Naive thymus-derived CD8-positive, alpha-beta T cell (primary cell): Measurements from ENCODE around the gene SCNM1. TPM values are rescaled to one million over a fixed set of nuclear protein-coding genes. Genes with fewer than 3 reads are reported as not detected.

Experiments
- polyA plus RNA-seq, 3 donors: library from polyadenylated mRNA; unstranded; fragments of 300-500 nt; fragmentation: Illumina TruSeq; gene quantifications; one replicate each; pipeline ENCODE4 v1.2.3, GENCODE V29; 2021
- total RNA-seq, 8 experiments: library from RNA in 2 of 8; stranded (reverse) in 2 of 8; gene quantifications; one replicate each; pipeline ENCODE4 v1.2.3 and lab custom pipeline; 2021 to 2026

SCNM1 gene
- total and polyA plus RNA-seq, 5 experiments from 2014 or later, result 53.7 to 74.2 (median 63.5) TPM

Other genes starting within 250 kb of the SCNM1 start
- gene SETDB1, start 239.8 kb upstream of the SCNM1 start, total RNA-seq, result 10 to 100 TPM; 82.6 to 95.2 TPM
- gene SETDB1, start 239.8 kb upstream of the SCNM1 start, polyA plus RNA-seq, result 10 to 100 TPM in 2 of 3 donors, 1 to 10 TPM in 1; 9.9 to 17.5 (median 10.1) TPM
- gene CERS2, start 191.3 kb upstream of the SCNM1 start, total RNA-seq, result 100 to 1,000 TPM; 142 to 143 TPM
- gene CERS2, start 191.3 kb upstream of the SCNM1 start, polyA plus RNA-seq, result 100 to 1,000 TPM; 110 to 129 (median 118) TPM
- under 1 TPM in 1 of 2 experiments, not detected in 1; 0.49 TPM for gene ANXA9, start 183.9 kb upstream of the SCNM1 start, total RNA-seq
- gene ANXA9, start 183.9 kb upstream of the SCNM1 start, polyA plus RNA-seq, result under 1 TPM in 1 of 3 donors, not detected in 2; 0.10 TPM
- 10 to 100 TPM; 18.3 to 20.2 TPM for gene MINDY1, start 159.2 kb upstream of the SCNM1 start, total RNA-seq
- 10 to 100 TPM in 1 of 3 donors, 1 to 10 TPM in 2; 2.7 to 12.6 (median 4.9) TPM for gene MINDY1, start 159.2 kb upstream of the SCNM1 start, polyA plus RNA-seq
- 10 to 100 TPM; 35.7 to 37.8 TPM for gene PRUNE1, start 157.7 kb upstream of the SCNM1 start, total RNA-seq
- gene PRUNE1, start 157.7 kb upstream of the SCNM1 start, polyA plus RNA-seq, result 10 to 100 TPM; 53.2 to 55.1 (median 54.9) TPM
- gene BNIPL, start 129.6 kb upstream of the SCNM1 start, total RNA-seq, result 1 to 10 TPM; 3.8 to 5.3 TPM
- under 1 TPM in 2 of 3 donors, not detected in 1; 0.15 to 0.30 TPM for gene BNIPL, start 129.6 kb upstream of the SCNM1 start, polyA plus RNA-seq
- 1 to 10 TPM; 4.2 to 4.4 TPM for gene C1orf56, start 118.4 kb upstream of the SCNM1 start, total RNA-seq
- 1 to 10 TPM; 2.6 to 5.2 (median 4.5) TPM for gene C1orf56, start 118.4 kb upstream of the SCNM1 start, polyA plus RNA-seq
- 100 to 1,000 TPM; 482 TPM for gene CDC42SE1, start 106.5 kb upstream of the SCNM1 start, total RNA-seq
- gene CDC42SE1, start 106.5 kb upstream of the SCNM1 start, polyA plus RNA-seq, result 10 to 100 TPM; 77.9 to 89.3 (median 80.9) TPM
- 1 to 10 TPM; 4.9 to 5.8 TPM for gene MLLT11, start 105.7 kb upstream of the SCNM1 start, total RNA-seq
- gene MLLT11, start 105.7 kb upstream of the SCNM1 start, polyA plus RNA-seq, result 1 to 10 TPM; 6.7 to 7.5 (median 7.4) TPM
- gene GABPB2, start 95.4 kb upstream of the SCNM1 start, total RNA-seq, result 10 to 100 TPM; 39.6 to 43.8 TPM
- gene GABPB2, start 95.4 kb upstream of the SCNM1 start, polyA plus RNA-seq, result 10 to 100 TPM in 1 of 3 donors, 1 to 10 TPM in 2; 4.8 to 16.4 (median 5.4) TPM
- 10 to 100 TPM; 10.6 to 13.2 TPM for gene SEMA6C, start 19.5 kb upstream of the SCNM1 start, total RNA-seq
- gene SEMA6C, start 19.5 kb upstream of the SCNM1 start, polyA plus RNA-seq, result 1 to 10 TPM in 1 of 3 donors, under 1 TPM in 2; 0.57 to 1.1 (median 0.81) TPM
- 10 to 100 TPM; 31.5 to 33.1 TPM for gene TNFAIP8L2, start 9.5 kb upstream of the SCNM1 start, total RNA-seq
- gene TNFAIP8L2, start 9.5 kb upstream of the SCNM1 start, polyA plus RNA-seq, result 10 to 100 TPM in 2 of 3 donors, 1 to 10 TPM in 1; 9.9 to 37.4 (median 11.7) TPM
- 1 to 10 TPM; 2.5 to 4.5 TPM for gene LYSMD1, start 242 bp upstream of the SCNM1 start, total RNA-seq
- under 1 TPM in 2 of 3 donors, not detected in 1; 0.23 to 0.30 TPM for gene LYSMD1, start 242 bp upstream of the SCNM1 start, polyA plus RNA-seq
- gene TMOD4, start 9.8 kb downstream of the SCNM1 start, total RNA-seq, result 1 to 10 TPM; 2.0 to 4.6 TPM
- gene TMOD4, start 9.8 kb downstream of the SCNM1 start, polyA plus RNA-seq, result under 1 TPM in 2 of 3 donors, not detected in 1; 0.50 to 0.59 TPM
- 10 to 100 TPM; 58.3 to 68.9 TPM for gene VPS72, start 24.1 kb downstream of the SCNM1 start, total RNA-seq
- 10 to 100 TPM; 69.7 to 79.1 (median 70.9) TPM for gene VPS72, start 24.1 kb downstream of the SCNM1 start, polyA plus RNA-seq
- 10 to 100 TPM; 52.5 to 55.8 TPM for gene PIP5K1A, start 32.4 kb downstream of the SCNM1 start, total RNA-seq
- gene PIP5K1A, start 32.4 kb downstream of the SCNM1 start, polyA plus RNA-seq, result 10 to 100 TPM in 2 of 3 donors, 1 to 10 TPM in 1; 8.5 to 11.0 (median 10.9) TPM
- gene PSMD4, start 88.6 kb downstream of the SCNM1 start, total RNA-seq, result 100 to 1,000 TPM; 126 to 130 TPM
- 100 to 1,000 TPM; 220 to 239 (median 228) TPM for gene PSMD4, start 88.6 kb downstream of the SCNM1 start, polyA plus RNA-seq
- 10 to 100 TPM; 34.6 to 37.2 TPM for gene ZNF687, start 116.2 kb downstream of the SCNM1 start, total RNA-seq
- 1 to 10 TPM in 1 of 3 donors, under 1 TPM in 2; 0.56 to 1.1 (median 0.96) TPM for gene ZNF687, start 116.2 kb downstream of the SCNM1 start, polyA plus RNA-seq
- 10 to 100 TPM; 91.8 to 96.6 TPM for gene PI4KB, start 161.3 kb downstream of the SCNM1 start, total RNA-seq
- gene PI4KB, start 161.3 kb downstream of the SCNM1 start, polyA plus RNA-seq, result 10 to 100 TPM; 42.4 to 63.3 (median 52.3) TPM
- 10 to 100 TPM; 64.5 to 68.3 TPM for gene RFX5, start 181.1 kb downstream of the SCNM1 start, total RNA-seq
- gene RFX5, start 181.1 kb downstream of the SCNM1 start, polyA plus RNA-seq, result 10 to 100 TPM; 22.8 to 38.8 (median 23.9) TPM
- gene SELENBP1, start 206.6 kb downstream of the SCNM1 start, total RNA-seq, result not detected
- gene SELENBP1, start 206.6 kb downstream of the SCNM1 start, polyA plus RNA-seq, result not detected
- gene PSMB4, start 233.4 kb downstream of the SCNM1 start, total RNA-seq, result 100 to 1,000 TPM; 224 to 230 TPM
- 10 to 100 TPM; 47.4 to 57.5 (median 57.3) TPM for gene PSMB4, start 233.4 kb downstream of the SCNM1 start, polyA plus RNA-seq